ENCODE measurements around the gene ACTN2.

Gene ACTN2

DNA sequence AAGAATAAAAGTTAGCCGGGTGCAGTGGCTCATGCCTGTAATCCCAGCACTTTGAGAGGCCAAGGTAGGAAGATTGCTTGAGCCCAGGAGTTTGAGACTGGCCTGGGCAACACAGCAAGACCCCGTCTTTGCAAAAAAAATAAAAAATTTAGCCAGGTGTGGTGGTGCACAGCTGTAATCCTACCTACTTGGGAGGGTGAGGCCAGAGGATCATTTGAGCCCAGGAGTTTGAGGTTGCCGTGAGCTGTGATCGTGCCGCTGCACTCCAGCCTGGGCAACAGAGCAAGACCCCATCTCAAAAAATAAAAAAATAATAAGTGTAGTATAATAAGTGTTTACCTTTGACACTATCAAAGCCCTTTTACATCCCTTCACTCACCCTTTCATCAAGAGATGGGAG lies 5.0 kb downstream of the ACTN2 start:
- DNase-seq (ENCODE audit: low read depth in 2 of 2), result no peak

DNA sequence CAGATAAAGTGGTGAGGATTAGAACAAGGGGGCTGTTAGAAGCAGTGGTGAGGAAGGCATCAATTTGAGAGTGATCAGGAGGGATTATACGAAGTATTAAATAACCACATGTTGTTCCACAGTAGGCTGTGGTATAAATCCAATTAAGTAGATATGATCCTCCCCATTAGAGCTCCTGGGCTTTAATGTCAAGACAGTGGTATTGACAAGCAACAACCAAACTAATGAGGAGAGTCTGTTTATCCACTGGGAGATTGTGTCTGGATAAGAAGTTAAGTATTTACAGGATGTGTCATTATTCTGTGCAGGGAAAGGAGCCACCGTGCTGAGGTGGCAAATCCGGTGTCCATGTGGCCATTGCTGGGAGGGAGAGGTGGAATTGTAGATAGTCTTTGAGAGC lies 5.8 kb downstream of the ACTN2 start:
- no peak for DNase-seq (ENCODE audit: low read depth in 2 of 2)

GRCh38 chr1:236692742-236693141 lies 6.4 kb downstream of the ACTN2 start:
- DNase-seq (ENCODE audit: low read depth in 2 of 2), result no peak

- DNase-seq (ENCODE audit: low read depth in 2 of 2), result no peak
These were observed 13.1 kb downstream of the ACTN2 start for GRCh38 chr1:236699366-236699765.

DNA sequence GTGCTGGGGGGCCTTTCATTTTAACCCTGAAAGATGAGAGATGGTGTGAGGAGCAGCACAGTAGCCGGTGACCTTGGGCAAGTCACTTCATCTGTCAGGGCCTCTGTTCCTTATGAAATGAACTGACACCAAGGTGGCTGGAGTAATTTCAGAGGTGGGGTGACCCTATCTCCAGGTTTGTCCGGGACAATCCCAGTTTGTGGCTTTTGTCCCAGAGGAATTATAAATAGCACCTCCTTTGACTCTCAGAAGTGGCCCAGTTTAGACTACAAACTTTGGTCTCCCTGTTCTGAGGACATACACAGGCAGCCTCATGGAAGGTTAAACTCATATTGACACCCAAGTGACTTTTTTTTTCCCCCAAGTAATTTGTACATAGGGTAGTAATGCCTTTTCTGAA lies 14.6 kb downstream of the ACTN2 start:
- DNase-seq (ENCODE audit: low read depth in 2 of 2), result no peak

- DNase-seq (ENCODE audit: low read depth in 2 of 2), result no peak
These were observed 15.5 kb downstream of the ACTN2 start for GRCh38 chr1:236701782-236702181.

GRCh38 chr1:236702791-236703394 lies 16.6 kb downstream of the ACTN2 start:
- no peak for DNase-seq (ENCODE audit: low read depth in 2 of 2)

DNA sequence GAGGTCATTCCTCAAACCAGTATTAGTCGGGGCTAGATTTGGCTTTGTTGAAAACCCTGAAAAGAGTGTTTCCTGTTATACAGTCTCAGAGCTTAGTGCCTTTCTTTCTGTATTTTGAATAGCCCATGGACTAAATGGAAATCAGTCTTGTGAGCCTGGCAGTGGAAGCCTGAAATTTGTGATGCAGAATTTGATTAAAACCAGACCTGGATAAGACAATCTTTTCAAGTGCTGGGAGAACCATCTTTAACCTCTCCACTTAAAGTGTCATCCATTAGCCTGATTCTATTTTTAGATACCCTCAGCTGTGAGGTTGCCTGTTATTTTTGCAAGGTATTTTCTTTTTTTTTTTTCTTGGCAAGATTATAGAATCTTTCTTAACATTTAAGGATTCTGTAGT lies 19.5 kb downstream of the ACTN2 start:
- DNase-seq (ENCODE audit: low read depth in 2 of 2), result no peak

DNA sequence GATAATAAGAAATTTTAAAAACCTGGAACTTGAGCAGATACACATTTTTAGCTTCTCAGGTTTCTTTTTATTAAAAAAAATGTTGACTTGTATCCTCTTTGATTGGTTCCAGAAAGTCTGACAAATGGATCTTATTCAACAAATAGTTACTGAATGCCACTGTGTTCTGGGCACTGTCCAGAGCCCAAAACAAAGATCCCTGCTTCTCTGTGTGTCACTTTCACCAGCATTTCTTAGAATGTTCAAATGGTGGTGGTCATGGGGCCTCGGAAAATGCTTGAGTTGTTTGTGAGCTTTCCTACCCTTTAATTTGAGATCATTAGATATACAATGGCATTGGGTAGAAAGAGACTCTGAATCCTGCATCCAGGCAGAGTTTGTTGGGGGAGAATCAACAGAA lies 19.9 kb downstream of the ACTN2 start:
- no peak for DNase-seq (ENCODE audit: low read depth in 2 of 2)

DNA sequence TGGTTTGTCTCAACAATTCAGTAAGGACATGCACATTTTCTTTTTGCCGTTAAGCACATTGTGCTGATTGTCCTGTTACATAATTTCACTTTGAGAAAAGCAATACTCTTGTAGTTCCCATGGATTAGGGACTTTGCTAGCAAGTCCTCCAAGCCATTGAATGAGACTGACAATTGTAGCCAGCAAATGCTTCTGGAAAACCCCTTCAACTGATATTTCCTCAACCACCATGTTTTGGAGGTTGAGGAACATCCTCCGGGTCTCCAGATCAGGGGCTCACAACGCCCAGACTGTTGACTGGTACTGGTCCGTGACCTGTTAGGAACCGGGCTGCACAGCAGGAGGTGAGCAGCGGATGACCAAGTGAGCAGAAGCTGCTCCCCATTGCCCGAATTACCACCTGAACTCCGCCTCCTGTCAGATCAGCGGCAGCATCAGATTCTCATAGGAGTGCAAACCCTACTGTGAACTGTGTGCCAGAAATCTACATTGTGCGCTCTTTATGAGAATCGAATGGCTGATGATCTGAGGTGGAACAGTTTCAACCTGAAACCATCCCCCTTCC lies 24.1 kb downstream of the ACTN2 start:
- no peak for DNase-seq (ENCODE audit: low read depth in 2 of 2)

DNA sequence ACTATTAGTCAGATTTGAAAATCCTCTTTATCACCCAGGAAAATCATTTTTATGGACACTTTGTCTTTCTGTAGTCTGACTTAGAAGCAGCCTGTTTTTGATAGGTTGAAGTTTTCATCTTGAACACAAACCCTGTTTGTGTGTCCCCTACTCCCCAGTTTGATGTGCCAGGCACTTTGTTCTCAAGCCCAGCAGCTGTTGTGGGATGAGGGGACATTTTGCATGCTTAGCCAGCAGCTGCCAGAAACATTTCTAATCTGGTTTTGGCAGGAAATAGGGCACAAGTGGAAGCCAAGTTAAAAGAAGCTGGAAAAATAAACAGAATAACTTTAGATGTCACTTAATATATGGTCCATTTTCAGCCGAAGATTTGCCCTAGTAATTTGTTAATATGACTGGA lies 29.9 kb downstream of the ACTN2 start:
- DNase-seq (ENCODE audit: low read depth in 2 of 2), result no peak

DNA sequence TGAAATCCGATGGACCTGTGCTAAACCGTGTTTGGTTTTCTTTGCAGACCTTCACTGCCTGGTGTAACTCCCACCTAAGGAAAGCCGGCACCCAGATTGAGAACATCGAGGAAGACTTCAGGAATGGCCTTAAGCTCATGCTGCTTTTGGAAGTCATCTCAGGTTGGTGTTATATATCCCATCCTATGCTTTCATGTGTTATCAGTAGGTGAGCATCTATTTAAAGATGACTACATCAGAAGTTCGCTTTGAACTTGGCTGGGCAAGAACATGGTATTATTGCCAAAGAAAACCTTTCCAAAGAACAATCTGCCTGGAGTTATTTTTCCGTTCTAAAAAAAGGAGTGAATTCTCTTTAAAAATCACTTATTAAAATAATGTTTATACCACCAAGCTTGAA lies 31.5 kb downstream of the ACTN2 start:
- no peak for DNase-seq (ENCODE audit: low read depth in 2 of 2)

DNA sequence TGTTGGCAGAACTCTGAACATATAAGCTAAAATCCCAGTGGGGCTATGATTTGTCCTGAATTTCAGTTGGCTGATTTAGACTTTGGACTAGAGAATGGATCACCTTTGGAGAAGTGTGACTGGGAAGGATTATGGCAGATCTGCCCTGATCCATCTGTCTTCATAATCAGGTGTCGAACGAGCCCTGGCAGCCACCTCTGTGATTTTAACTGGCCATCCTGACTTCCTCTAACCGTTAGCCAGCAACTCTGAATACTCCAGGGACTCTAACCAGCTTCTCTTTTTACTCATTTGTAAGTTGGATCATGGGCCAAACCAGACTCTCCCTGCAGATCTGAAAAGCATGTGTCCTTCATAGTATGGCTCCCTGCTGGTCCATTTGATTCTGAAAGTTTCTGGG lies 32.0 kb downstream of the ACTN2 start:
- DNase-seq (ENCODE audit: low read depth in 2 of 2), result no peak

DNA sequence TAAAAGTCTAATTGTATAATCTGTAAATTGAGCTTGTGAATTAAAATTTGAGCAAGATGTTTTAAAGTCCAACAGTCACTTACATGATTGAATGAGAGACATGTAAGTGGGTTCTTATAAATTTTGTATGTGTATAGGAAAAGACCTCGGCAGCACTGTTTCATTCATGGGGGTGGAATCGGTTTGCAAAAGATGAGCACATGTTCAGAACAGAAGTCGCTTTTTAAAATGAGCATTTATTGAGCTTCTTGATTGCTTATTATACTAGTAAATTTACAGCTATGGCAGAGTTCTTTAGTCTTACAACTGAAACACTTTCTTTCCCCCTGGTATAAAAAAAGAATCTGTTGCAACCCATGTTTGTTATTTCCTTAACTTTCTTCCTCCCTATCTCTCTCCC lies 33.9 kb downstream of the ACTN2 start:
- DNase-seq (ENCODE audit: low read depth in 2 of 2), result no peak

GRCh38 chr1:236720611-236721010 lies 34.3 kb downstream of the ACTN2 start:
- no peak for DNase-seq (ENCODE audit: low read depth in 2 of 2)

- no peak for DNase-seq (ENCODE audit: low read depth in 2 of 2)
These were observed 37.8 kb downstream of the ACTN2 start for GRCh38 chr1:236724049-236724448.

DNA sequence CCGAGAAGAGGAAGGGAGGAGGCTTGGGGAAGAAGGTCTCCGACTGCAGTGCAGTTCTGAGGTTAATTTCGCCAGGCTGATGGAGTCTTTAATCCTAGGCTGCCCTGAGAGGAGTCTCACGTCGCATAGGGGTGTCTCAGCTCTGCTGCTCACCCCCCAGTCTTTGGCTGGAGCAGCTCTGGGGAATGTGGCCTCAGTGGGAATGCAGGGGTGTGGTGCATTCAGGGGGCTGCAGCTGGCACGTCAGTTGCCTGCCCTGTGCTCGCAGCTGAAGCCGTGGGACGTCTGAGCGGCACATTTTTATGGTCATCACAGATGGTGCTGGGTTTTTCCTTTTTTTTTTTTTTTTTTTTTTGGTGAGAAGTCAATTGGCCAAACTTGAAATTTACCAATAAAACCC lies 38.2 kb downstream of the ACTN2 start:
- no peak for DNase-seq (ENCODE audit: low read depth in 2 of 2)

GRCh38 chr1:236725668-236726067 lies 39.4 kb downstream of the ACTN2 start:
- no peak for DNase-seq (ENCODE audit: low read depth in 2 of 2)

DNA sequence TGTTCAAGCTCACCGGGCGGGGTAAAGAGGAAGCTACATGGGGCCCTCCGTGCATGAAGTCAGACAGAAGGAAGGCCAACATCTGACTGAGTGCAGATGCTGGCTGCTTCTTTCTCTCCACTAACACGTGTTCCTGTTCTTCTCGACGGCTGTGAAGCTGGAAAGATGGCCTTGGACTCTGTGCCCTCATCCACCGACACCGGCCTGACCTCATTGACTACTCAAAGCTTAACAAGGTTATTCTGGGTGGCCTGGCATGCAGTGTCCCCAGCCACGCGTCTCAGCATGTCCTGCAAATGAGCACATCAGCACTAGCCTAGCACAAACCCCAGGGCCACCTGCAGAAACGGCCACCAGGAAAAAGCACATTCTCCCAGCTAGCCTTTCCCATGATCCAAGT lies 41.2 kb downstream of the ACTN2 start:
- no peak for DNase-seq (ENCODE audit: low read depth in 2 of 2)

- no peak for DNase-seq (ENCODE audit: low read depth in 2 of 2)
These were observed 42.5 kb downstream of the ACTN2 start for GRCh38 chr1:236728752-236729151.

GRCh38 chr1:236733653-236734052 lies 47.4 kb downstream of the ACTN2 start:
- DNase-seq (ENCODE audit: low read depth in 2 of 2), result no peak

DNA sequence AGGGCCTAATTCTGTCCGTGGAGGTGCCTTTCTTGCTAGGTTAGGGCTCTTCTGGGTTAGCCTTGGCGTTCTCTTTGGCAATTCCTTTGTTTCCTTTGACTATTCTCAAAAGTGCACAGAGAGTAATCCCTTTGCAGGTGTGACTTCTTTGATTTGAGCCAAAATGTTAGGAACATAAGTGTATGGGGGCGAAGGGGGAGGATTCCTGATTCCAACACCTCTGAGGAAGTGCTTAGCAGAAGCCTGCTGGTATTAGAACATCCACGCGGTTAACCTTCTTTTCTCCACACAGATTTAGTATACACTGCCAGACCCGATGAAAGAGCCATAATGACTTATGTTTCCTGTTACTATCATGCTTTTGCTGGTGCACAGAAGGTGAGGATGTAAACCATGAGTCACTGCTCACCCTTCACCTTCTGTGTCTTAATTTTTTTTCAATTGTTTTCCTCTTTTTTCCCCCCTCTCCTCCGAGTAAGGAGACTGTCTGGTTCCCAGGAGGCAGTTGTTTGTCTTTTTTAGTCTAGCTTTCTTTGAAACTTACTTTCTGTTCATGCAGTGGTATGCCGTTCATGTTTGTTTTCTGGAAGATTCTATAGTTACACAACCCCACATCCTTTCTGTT lies 48.0 kb downstream of the ACTN2 start:
- DNase-seq (ENCODE audit: low read depth in 2 of 2), result no peak

DNA sequence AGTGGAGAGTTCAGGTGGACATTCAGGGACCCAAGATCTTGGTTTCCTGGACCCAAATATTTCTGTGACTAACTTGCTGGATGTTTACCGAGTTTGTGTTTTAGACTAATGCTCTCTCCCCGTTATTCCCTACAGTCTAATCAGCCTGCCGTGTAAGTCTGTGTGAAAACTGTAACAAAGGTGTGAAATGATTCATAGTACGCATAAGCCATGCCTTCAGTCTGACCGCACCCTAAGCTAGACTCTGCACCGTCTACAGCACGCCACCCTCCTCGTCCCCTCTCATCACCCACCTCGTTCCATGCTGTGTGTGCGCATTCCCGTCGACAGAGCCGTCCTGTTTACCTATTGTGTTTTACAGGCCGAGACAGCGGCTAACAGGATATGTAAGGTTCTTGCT lies 50.5 kb downstream of the ACTN2 start:
- DNase-seq (ENCODE audit: low read depth in 2 of 2), result no peak

DNA sequence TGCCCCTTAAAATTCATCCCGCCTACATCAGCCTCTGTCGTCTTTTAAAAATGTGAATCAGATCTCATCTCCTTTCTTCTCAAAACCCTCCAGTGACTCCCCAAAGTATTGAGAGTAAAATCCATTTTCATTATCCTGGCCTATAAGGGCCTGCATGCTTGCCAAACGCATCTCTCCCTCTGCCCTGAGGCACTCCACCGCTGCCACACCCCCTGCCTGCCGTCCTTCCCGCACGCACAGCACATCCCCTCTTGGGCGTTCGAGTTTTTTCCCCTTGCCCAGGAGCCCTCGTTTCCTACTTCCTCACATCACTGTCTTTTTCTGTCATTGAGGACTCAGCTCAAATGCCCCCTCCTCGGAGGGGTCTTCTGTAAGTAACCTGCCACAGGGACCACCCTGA lies 55.5 kb downstream of the ACTN2 start:
- no peak for DNase-seq (ENCODE audit: low read depth in 2 of 2)
